ENCODE measurements around the gene ST3GAL3.

Gene ST3GAL3

DNA sequence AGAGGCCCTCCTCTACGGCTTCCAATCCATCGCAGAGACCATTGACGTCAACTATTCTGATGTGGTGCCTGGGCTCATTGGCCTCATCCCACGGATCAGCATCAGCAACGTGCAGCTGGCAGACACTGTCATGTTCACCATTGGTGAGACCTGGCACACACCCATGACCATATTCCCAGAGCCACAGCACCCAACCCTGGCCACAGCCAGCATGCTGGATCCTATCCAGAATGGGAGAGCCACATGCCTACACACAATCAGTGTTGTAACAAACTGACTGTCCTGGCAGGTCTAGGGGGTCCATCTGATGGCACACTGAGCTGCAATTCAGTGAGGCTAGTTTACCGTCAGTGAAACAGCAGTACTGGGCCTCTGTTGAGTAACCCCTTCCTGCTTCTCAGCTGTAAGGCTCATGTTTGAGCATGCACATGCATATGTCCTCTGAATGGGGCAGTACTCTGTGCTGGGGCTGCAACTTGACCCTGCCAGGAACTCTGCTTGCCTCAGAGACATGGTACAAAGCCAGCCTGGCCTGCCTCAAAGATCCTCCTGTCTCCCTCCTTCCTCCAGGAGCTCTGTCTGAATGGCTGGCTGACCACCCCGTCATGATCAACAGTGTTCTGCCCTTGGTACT is 250.2 kb downstream of the ST3GAL3 start:
- DNase-seq (ENCODE audit: extremely low read depth in 1 of 2, low read depth in 1 of 2) = no peak

DNA sequence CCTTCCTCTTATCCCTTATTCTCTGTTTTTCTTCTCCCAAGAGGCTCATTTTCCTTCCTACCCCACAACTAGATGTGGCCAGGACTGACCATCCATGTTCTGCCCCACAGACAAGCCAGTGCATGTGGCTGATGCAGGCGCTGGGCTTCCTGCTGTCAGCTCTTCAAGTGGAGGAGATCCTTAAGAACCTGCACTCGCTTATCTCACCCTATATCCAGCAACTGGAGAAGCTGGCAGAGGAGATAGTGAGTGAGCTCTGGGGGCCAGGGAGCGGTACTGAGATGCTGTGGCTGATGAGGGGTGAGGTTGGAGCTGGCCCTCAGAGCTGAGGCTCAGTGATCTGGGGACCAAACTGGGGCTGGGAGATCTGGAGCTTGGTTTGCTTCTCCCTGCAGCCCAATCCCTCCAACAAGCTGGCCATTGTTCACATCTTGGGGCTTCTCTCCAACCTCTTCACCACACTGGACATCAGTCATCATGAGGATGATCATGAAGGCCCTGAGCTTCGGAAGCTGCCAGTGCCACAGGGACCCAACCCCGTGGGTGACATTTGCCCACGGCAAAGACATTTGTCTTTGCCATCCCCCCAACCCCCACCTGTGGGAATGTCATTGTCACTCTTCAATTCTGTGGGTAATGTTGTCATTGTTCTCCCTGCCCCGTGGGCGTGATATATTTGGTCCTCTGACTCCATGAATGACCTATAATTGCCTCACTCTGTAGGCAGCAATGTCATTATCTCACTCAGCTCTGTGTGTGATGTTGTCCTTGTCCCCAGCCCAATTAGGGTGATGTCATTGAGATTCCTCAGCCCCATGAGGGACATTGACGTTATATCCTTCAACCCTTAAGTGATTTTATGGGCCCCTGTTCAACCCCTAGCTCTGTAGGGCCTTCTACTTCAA is 251.3 kb downstream of the ST3GAL3 start:
- no peak for DNase-seq (ENCODE audit: extremely low read depth in 1 of 2, low read depth in 1 of 2)

DNA sequence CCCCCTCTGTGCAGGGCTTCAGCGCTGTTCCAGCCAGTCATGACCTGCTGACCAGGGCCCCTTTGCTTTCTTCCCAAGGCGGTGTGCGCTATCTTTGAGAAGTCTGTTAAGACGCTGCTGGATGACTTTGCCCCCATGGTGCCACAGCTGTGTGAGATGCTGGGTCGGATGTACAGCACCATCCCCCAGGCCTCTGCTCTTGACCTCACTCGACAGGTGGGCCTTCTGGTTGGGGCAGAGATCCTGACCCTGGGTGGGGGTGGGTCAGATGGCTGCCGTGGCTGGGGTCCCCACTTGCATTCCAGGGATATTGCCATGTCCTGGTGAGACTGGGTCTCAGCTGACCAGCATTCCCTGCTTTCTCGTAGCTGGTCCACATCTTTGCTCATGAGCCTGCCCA is 253.5 kb downstream of the ST3GAL3 start:
- DNase-seq (ENCODE audit: extremely low read depth in 1 of 2, low read depth in 1 of 2) = no peak

DNA sequence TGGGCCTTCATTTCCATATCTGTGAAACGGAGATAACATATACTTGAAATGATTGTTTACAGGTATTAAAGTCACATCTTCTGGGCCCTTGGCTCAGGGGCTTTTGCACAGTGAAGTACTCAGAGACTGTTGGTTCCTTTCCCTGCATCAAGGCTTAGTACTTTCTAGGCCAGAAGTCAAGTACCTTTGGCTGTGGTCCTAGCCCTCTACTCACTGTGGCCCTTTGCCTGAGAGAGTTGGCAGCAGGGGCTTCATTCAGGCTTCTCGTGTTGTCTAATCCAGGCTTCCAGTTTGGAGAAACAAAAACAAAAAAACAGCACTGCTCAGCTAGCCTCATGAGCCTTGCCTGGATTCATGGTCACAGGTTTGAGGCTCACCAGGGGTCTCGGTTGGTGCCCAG is 254.4 kb downstream of the ST3GAL3 start:
- no peak for DNase-seq (ENCODE audit: extremely low read depth in 1 of 2, low read depth in 1 of 2)

DNA sequence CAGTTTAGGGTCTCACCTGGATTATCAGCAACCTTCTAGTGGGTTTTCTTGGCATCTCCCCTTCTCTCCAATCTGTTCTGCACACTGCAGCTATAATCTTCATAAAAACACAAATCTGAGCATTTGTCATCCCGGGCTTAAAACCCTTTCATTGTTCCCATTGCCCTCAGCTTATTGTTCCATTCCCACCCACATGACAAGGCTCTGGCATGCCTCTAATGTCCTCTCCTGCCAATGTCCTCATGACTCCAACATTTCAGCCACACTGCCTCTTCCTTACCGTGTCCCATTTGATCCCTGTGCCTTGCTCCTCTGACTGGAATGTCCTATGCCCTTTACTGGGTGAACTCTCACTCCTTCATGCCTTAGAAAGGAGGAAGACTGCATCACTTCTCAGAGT is 255.0 kb downstream of the ST3GAL3 start:
- DNase-seq (ENCODE audit: extremely low read depth in 1 of 2, low read depth in 1 of 2) = no peak

DNA sequence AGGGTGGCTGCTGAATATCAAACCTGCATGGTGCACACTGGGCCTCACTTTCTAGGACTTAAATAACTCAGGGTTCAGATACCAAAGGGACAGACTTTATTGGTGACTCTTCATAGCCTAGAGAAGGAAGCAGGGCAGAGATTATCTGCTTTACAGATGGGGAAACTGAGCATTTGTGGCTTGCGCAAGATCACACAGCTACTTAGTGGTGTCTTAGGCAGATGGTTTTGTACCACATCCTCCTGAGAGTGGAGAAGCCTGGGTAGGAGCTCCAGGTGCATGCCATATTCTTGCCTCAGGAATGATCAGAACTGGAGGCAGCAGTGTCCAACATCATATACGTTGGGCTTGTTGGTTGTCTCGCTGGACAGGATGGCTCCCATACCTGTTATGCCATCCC is 255.7 kb downstream of the ST3GAL3 start:
- no peak for DNase-seq (ENCODE audit: extremely low read depth in 1 of 2, low read depth in 1 of 2)

DNA sequence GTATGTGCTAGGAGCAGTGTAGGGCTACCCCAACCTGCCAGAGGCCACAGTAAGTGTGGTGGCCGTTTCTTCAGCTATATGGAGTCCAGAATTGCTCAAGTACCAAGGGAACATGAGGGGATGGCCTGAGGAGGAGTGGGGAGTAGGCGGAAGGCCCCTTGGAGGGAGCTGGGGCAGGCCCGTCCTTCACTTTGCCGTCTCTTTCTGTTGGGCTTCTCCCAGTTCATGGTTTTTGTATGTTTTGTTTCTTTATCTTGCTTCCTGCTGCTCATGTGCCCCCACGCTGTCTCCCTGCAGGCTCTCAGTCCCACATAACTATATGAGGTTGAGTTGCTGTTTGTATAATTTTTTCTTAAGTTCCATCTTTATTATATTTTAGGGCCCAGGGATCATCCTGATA is 256.6 kb downstream of the ST3GAL3 start:
- no peak for DNase-seq (ENCODE audit: extremely low read depth in 1 of 2, low read depth in 1 of 2)

DNA sequence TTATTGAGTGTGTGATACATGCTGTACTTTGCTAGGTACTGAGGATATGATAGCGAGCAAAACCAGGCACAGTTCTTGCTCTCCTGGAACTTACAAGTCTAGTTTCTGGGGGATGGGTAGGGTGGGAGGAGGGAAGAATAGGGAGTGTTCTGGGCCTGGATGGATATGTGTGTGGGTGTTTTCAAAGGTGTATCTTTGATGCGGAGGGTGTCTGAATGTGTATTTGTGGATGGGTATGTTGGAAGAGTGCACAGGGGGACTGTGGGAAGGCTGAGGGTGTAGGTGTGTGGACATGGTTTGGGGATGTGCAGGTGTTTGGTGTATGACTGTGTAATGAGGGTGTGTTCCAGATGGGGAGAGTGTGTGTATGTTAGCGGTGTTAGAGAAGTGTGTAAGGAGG is 258.0 kb downstream of the ST3GAL3 start:
- no peak for DNase-seq (ENCODE audit: extremely low read depth in 1 of 2, low read depth in 1 of 2)

DNA sequence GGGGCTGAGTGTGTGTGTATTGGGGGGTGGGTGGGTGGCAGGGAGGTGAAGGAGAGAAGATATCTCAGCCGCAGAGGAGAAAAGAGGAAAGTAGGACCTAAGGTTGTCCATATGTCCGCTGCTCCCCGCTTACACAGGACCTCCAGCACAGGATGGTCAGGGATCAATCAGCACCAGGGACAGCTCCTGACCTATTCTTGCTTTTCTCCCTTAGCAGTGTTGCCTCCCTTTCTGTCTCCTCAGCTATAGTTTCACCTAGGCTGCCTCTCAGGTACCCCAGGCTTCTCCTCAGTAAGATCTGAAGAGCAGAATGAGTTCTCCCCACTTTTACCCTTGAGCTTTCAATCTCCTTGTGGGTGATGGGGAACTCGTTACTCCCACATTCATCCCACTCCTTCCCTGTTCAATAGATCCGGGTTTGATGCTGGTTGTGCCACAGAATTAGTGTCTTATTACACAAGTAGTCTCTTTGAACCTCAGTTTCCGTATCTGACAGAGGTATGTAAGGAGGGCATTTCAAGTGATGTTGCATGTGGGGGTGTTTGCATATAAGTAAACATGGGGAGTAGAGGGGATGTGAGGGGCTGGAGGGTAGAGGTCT is 261.1 kb downstream of the ST3GAL3 start:
- no peak for DNase-seq (ENCODE audit: extremely low read depth in 1 of 2, low read depth in 1 of 2)

DNA sequence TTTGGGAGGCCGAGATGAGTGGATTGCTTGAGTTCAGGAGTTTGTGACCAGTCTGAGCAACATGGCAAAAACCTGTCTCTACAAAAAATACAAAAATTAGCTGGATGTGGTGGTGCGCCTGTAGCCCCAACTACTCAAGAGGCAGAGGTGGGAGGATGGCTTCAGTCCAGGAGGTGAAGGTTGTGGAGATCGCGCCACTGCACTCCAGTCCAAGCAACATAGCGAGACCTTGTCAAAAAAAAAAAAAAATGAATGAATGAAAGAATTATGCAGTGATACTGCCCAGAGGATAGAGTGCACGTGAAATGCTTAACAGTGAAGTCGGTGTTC is 262.0 kb downstream of the ST3GAL3 start:
- no peak for DNase-seq (ENCODE audit: extremely low read depth in 1 of 2, low read depth in 1 of 2)

DNA sequence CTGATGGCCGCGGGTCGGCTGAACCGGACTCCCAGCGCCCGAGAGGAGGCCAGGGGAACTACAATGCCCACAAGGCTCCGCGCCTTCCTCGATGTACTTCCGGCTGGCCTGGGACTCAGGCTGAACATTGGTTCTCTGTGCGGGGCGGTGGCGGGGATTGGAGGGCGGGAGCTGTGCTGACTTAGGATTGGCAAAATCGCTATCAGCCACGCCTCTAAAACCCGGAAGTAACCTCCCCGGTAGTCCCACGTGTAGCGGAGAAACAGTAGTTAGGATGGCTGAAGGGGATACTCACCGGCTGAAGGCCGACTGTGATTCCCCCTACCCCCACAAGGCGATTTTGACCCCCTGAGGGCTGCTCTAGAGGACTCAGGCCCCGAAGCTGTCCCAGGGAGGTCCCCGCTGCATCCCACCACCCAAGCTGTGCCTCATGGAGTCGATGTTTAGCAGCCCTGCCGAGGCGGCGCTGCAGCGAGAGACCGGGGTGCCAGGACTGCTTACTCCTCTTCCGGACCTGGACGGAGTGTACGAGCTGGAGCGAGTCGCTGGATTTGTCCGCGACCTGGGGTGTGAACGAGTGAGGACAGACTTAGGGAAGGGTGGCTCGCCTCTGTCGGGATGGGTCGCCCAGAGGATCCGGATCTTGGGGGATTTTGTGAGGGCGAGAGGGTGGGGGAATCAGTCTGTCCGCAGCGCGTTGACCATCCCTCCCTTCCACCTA is 262.6 kb downstream of the ST3GAL3 start, which contains the start of gene DPH2:
DPH2 (plus strand) TSS at position 265 of the 721 bp plus-strand sequence; CDS start at position 431, 166 bp downstream.
- DNase-seq (ENCODE audit: extremely low read depth in 1 of 2, low read depth in 1 of 2) = peak; percentile 87 to 91

DNA sequence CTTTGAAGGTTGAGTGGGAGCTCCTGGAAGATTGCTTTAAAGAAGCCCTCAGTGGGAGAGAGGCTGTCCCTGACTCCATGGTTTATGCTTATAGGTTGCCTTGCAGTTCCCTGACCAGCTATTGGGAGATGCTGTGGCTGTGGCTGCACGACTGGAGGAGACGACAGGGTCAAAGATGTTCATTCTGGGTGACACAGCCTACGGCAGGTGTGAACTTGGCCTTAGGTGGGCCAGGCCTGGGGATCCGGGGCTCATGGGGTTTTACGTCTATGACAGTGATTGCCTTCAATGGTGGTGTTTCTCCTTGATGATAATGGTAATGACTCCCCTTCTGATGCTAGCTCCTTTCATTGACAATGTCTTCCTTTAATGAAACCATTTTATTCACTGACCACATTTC is 263.2 kb downstream of the ST3GAL3 start:
- DNase-seq (ENCODE audit: extremely low read depth in 1 of 2, low read depth in 1 of 2) = no peak

DNA sequence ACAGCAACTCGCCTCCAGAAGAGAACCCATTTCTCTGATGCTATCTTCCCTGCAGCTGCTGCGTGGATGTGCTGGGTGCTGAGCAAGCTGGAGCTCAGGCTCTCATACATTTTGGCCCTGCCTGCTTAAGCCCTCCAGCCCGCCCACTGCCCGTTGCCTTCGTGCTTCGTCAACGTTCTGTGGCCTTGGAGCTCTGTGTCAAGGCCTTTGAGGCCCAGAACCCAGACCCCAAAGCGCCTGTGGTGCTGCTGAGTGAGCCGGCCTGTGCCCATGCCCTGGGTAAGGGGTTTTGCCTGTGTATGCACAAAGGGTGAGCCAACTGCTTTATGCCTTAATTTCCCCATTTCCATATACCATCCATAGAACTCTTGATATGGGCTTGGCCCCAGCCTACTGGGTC is 263.6 kb downstream of the ST3GAL3 start:
- no peak for DNase-seq (ENCODE audit: extremely low read depth in 1 of 2, low read depth in 1 of 2)

DNA sequence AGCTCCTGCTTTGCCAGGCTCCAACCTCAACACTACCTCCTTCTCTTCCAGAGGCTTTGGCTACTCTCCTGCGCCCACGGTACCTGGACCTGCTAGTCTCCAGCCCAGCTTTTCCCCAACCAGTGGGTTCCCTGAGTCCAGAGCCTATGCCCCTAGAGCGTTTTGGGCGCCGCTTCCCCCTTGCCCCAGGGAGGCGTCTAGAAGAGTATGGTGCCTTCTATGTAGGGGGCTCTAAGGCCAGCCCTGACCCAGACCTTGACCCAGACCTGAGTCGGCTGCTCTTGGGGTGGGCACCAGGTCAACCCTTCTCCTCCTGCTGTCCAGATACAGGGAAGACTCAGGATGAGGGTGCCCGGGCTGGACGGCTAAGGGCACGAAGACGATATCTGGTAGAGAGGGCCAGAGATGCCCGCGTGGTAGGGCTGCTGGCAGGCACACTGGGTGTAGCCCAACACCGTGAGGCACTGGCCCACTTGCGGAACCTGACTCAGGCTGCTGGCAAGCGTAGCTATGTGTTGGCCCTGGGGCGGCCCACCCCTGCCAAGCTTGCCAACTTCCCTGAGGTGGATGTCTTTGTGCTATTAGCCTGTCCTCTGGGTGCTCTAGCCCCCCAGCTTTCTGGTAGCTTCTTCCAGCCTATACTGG is 264.1 kb downstream of the ST3GAL3 start:
- no peak for DNase-seq (ENCODE audit: extremely low read depth in 1 of 2, low read depth in 1 of 2)

DNA sequence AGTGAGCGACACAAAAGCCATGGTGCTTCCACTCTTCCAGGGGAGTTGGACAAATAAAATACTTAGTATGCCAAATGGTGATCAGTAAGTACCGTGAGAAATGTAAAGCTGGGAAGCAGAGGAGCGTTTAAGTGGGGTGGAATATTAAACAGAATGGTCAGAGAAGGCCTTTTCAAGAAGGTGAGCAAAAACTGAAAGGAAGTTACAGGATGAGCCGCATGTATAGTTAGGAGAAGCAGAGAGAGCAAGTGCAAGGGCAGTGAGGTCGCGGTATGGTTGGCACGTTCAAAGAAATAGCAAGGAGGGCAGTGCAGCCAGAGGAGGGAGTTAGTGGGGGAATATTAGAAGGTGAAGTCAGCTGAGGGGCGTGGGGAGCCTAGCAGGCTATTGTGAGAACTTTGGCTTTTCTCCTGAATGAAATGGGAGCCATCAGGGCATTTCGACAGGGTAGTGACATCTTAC is 266.7 kb downstream of the ST3GAL3 start:
- no peak for DNase-seq (ENCODE audit: extremely low read depth in 1 of 2, low read depth in 1 of 2)

DNA sequence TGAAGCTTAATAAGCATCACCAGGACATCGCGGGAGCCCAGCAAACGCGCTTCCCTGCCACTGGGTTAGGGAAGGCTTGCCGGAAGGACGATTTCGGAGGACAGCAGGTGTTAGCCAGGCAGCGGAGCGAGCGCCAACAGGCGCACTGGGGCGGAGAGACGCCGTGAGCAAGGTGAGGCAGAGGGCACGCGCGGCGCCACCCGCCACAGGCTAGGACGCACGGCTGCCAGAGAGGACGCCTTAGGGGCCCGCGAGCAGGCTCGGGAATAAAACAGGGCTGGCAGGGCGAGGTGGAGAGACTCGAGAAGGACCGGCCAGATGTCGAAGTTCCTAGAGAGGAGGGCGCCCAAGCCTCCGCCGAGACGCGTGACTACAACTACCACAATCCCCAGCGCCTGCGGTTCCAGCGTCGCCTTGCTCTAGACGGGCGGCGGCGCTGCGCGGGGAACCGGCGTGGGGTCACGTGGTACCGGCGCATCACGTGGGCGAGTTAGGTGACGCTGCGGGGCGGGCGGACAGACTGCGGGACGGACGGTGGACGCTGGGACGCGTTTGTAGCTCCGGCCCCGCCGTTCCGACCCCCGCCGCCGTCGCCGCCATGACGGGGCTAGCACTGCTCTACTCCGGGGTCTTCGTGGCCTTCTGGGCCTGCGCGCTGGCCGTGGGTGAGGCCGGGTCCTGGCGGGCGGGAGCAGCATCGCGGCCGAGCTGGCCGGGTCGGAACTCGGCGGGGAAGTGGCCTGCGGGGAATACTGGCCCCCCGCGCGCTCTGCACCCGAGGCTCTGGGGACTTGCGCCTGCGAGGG is 267.3 kb downstream of the ST3GAL3 start, which contains the start of gene ATP6V0B:
ATP6V0B (plus strand) TSS at position 518 of the 806 bp plus-strand sequence; CDS start at position 599, 81 bp downstream.
- peak; percentile 80 to 93 for DNase-seq (ENCODE audit: extremely low read depth in 1 of 2, low read depth in 1 of 2)

DNA sequence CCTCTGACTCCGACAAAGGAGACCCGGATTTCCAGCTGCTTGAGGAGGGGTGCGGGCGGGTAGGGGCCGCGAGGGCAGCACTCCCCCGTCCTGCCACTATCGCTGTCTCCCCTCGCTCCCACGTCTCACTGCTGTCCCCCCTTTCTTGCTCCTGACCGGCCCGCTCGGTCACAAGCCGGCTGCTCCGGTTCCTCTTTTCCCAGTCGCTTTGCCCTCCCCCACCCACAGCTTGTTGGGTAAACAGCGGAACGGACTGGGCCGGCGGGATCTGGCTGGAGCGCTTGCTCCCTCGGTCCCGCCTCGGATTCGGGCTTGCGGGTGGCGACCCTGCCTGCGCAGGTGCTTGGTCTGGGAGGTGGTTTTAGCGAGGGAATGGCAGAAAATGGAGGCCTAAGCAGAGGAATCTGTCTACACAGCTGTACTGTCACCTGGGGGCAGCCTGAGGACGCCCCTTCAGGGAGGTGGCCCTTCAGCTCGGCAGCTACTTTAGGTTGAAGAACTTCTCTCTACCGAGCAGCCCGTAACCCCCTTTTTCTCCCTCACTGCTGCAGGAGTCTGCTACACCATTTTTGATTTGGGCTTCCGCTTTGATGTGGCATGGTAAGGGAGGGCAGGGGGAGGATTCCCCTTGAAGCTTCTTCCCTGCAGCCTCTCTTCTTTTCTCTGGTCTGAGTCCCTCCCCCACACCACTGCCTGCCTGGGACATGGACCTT is 268.1 kb downstream of the ST3GAL3 start:
- no peak for DNase-seq (ENCODE audit: extremely low read depth in 1 of 2, low read depth in 1 of 2)

DNA sequence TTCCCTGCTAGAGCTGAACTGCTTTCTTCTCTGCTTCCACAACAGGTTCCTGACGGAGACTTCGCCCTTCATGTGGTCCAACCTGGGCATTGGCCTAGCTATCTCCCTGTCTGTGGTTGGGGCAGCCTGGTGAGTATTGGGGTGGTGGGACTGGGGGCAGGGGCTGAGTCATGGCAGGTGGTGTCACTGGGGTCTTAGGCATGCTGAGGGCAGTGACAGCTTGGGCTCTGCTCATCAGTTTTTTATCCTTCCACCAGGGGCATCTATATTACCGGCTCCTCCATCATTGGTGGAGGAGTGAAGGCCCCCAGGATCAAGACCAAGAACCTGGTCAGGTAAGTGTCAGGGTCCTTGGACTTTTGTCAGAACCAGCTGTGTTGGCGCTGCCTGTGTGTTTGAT is 268.7 kb downstream of the ST3GAL3 start:
- no peak for DNase-seq (ENCODE audit: extremely low read depth in 1 of 2, low read depth in 1 of 2)

DNA sequence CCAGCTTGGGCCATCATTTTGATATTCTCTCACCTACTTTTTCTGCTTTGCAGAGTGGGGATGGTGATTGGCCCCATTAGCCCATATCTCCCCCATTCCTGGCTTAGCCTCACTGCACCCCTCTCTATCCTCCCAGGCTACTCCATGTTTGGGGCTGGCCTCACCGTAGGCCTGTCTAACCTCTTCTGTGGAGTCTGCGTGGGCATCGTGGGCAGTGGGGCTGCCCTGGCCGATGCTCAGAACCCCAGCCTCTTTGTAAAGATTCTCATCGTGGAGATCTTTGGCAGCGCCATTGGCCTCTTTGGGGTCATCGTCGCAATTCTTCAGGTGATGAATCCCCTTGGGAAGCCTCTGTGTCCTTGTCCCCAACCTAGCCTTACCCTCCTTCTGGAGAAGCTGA is 269.6 kb downstream of the ST3GAL3 start:
- DNase-seq (ENCODE audit: extremely low read depth in 1 of 2, low read depth in 1 of 2) = no peak
